Ecto neural progenitor cell (in vitro differentiated cells): ENCODE measurements around the gene PCNX4.

Source experiments
- DNase-seq: peaks from one replicate; pipeline ENCODE4 v3.0.0-alpha.2; 2018; ENCODE audit warnings: low spot score

The PCNX4 gene

GRCh38 chr14:60102389-60102788 lies 10.7 kb downstream of the PCNX4 start:
- no peak for DNase-seq

GRCh38 chr14:60106339-60106738 lies 14.6 kb downstream of the PCNX4 start:
- no peak for DNase-seq

GRCh38 chr14:60107477-60107876 lies 15.8 kb downstream of the PCNX4 start:
- no peak for DNase-seq

- no peak for DNase-seq
These were observed 20.0 kb downstream of the PCNX4 start for GRCh38 chr14:60111732-60112131.

GRCh38 chr14:60114881-60115280 lies 23.2 kb downstream of the PCNX4 start:
- no peak for DNase-seq

- DNase-seq: no peak
These were observed 24.5 kb downstream of the PCNX4 start for GRCh38 chr14:60116181-60116580.

GRCh38 chr14:60125918-60126317 lies 34.2 kb downstream of the PCNX4 start:
- no peak for DNase-seq

GRCh38 chr14:60133487-60133886 lies 41.8 kb downstream of the PCNX4 start:
- DNase-seq: no peak

GRCh38 chr14:60134702-60135101 lies 43.0 kb downstream of the PCNX4 start:
- DNase-seq: no peak

- DNase-seq: no peak
These were observed 60.0 kb downstream of the PCNX4 start for GRCh38 chr14:60151715-60152114.

- no peak for DNase-seq
These were observed 62.3 kb downstream of the PCNX4 start for GRCh38 chr14:60153991-60154390.

GRCh38 chr14:60154671-60155070 lies 62.9 kb downstream of the PCNX4 start:
- no peak for DNase-seq

GRCh38 chr14:60160422-60160821 lies 68.7 kb downstream of the PCNX4 start:
- DNase-seq: no peak

- no peak for DNase-seq
These were observed 69.7 kb downstream of the PCNX4 start for GRCh38 chr14:60161196-60162107.

GRCh38 chr14:60163693-60164092 lies 72.0 kb downstream of the PCNX4 start:
- no peak for DNase-seq

- DNase-seq: no peak
These were observed 72.6 kb downstream of the PCNX4 start for GRCh38 chr14:60164404-60164711.

GRCh38 chr14:60164712-60165546 lies 73.2 kb downstream of the PCNX4 start, which contains the start of gene DHRS7:
DHRS7 (minus strand) TSS chr14:60165398; CDS start chr14:60165309, 89 bp downstream.
- peak; percentile 87 for DNase-seq

GRCh38 chr14:60165547-60165876 lies 73.8 kb downstream of the PCNX4 start:
- no peak for DNase-seq

- DNase-seq: no peak
These were observed 74.4 kb downstream of the PCNX4 start for GRCh38 chr14:60166142-60166541.

GRCh38 chr14:60169722-60170121 lies 78.0 kb downstream of the PCNX4 start:
- DNase-seq: no peak

- DNase-seq: no peak
These were observed 79.2 kb downstream of the PCNX4 start for GRCh38 chr14:60170948-60171347.

- no peak for DNase-seq
These were observed 80.0 kb downstream of the PCNX4 start for GRCh38 chr14:60171690-60172089.
